CD14-positive monocyte (primary cell): ENCODE data around the gene CHST15. TPM values are rescaled to one million over a fixed set of nuclear protein-coding genes. Genes with fewer than 3 reads are reported as not detected.
A peak's percentile ranks its signal among the peaks of the same experiment; 100 is the strongest.

ENCODE experiments used
- DNase-seq, 3 donors: peaks; one replicate each; pipeline ENCODE4 v3.0.0-alpha.2; 2011 to 2022
- H2AFZ ChIP-seq: 2 replicates; pipeline ENCODE4 v1.6.0; 2012; ENCODE audit warnings: mild to moderate bottlenecking, low read depth, low read length, inconsistent platforms; ENCODE audit not compliant: insufficient read depth, poor library complexity, severe bottlenecking
- H3K27ac ChIP-seq, 2 donors: 1 replicate in 1 of 2; 2 replicates in 1 of 2; pipeline ENCODE4 v1.5.1; 2012 to 2013; ENCODE audit warnings: low read length in 2 of 2, control low read depth in 1 of 2, inconsistent platforms in 1 of 2, low read depth in 1 of 2, mild to moderate bottlenecking in 1 of 2
- H3K27me3 ChIP-seq, 2 donors: one replicate each; pipeline versions ENCODE4 v1.6.0 to v1.6.1; 2011 to 2013; ENCODE audit warnings: low read length in 2 of 2; ENCODE audit not compliant: control insufficient read depth in 2 of 2, insufficient read depth in 2 of 2
- H3K36me3 ChIP-seq, 2 donors: replicated peaks in 1 of 2; 1 replicate in 1 of 2; 2 replicates in 1 of 2; pipeline versions ENCODE4 v1.5.1 to v1.6.1; 2012 to 2013; ENCODE audit warnings: low read length in 2 of 2, control low read depth in 1 of 2, inconsistent platforms in 1 of 2, mild to moderate bottlenecking in 1 of 2; ENCODE audit not compliant: insufficient read depth in 2 of 2, control insufficient read depth in 1 of 2
- H3K4me1 ChIP-seq, 2 donors: 1 replicate in 1 of 2; 2 replicates in 1 of 2; pipeline versions ENCODE4 v1.5.1 to v1.6.1; 2012 to 2013; ENCODE audit warnings: low read length in 2 of 2, control low read depth in 1 of 2, inconsistent platforms in 1 of 2, mild to moderate bottlenecking in 1 of 2, moderate library complexity in 1 of 2; ENCODE audit not compliant: insufficient read depth in 2 of 2, control insufficient read depth in 1 of 2
- H3K4me2 ChIP-seq: replicated peaks from 2 replicates; pipeline ENCODE3; 2012; ENCODE audit warnings: low read length, moderate library complexity, mild to moderate bottlenecking; ENCODE audit not compliant: poor library complexity, severe bottlenecking; ENCODE audit errors: extremely low read depth
- H3K4me3 ChIP-seq, 3 experiments: fragments of 200-600 bp in 1 of 3; sonication (generic) in 1 of 3; replicated peaks in 1 of 3; 1 replicate in 2 of 3; 2 replicates in 1 of 3; pipeline ENCODE4 v1.5.1; 2011 to 2013; ENCODE audit warnings: low read length in 3 of 3, mild to moderate bottlenecking in 3 of 3, control low read depth in 2 of 3, low read depth in 2 of 3, inconsistent platforms in 1 of 3, moderate library complexity in 1 of 3
- H3K79me2 ChIP-seq: 2 replicates; pipeline ENCODE4 v1.6.0; 2012; ENCODE audit warnings: mild to moderate bottlenecking, control low read depth, inconsistent platforms, low read length, moderate library complexity; ENCODE audit not compliant: insufficient read depth
- H3K9ac ChIP-seq: 2 replicates; pipeline ENCODE4 v1.6.0; 2017; ENCODE audit warnings: low read length, mild to moderate bottlenecking; ENCODE audit not compliant: insufficient read depth, poor library complexity, severe bottlenecking
- H3K9me3 ChIP-seq, 2 donors: replicated peaks in 1 of 2; 1 replicate in 1 of 2; 2 replicates in 1 of 2; pipeline versions ENCODE4 v1.5.1 to v1.6.1; 2012 to 2013; ENCODE audit warnings: low read length in 2 of 2, control low read depth in 1 of 2; ENCODE audit not compliant: control insufficient read depth in 1 of 2, insufficient read depth in 1 of 2
- H4K20me1 ChIP-seq: 2 replicates; pipeline ENCODE4 v1.6.0; 2012; ENCODE audit warnings: mild to moderate bottlenecking, low read length, control low read depth, moderate library complexity; ENCODE audit not compliant: insufficient read depth
- H3K27ac Mint-ChIP-seq, 7 donors: one replicate each; pipeline ENCODE4 v1.8.0; 2020; ENCODE audit warnings: mild to moderate bottlenecking in 7 of 7, mixed read lengths in 7 of 7, moderate library complexity in 6 of 7, inconsistent platforms in 2 of 7
- H3K27me3 Mint-ChIP-seq, 3 donors: one replicate each; pipeline ENCODE4 v1.8.0; 2021 to 2022; ENCODE audit warnings: low read depth in 3 of 3, mild to moderate bottlenecking in 3 of 3, mixed read lengths in 3 of 3, moderate library complexity in 3 of 3, inconsistent platforms in 1 of 3
- H3K36me3 Mint-ChIP-seq, 2 donors: one replicate each; pipeline ENCODE4 v1.8.0; 2020; ENCODE audit warnings: mixed read lengths in 2 of 2, inconsistent platforms in 1 of 2, mild to moderate bottlenecking in 1 of 2
- H3K4me1 Mint-ChIP-seq: one replicate; pipeline ENCODE4 v1.8.0; 2020; ENCODE audit warnings: mild to moderate bottlenecking, mixed read lengths
- H3K4me3 Mint-ChIP-seq, 2 donors: one replicate each; pipeline ENCODE4 v1.8.0; 2020; ENCODE audit warnings: mild to moderate bottlenecking in 2 of 2, mixed read lengths in 2 of 2, moderate library complexity in 1 of 2
- H3K9me3 Mint-ChIP-seq, 7 donors: one replicate each; pipeline ENCODE4 v1.8.0; 2020 to 2022; ENCODE audit warnings: mixed read lengths in 7 of 7, mild to moderate bottlenecking in 6 of 7, moderate library complexity in 6 of 7, inconsistent platforms in 2 of 7
- CTCF ChIP-seq: fragments of 200-600 bp; IDR thresholded peaks from one replicate; pipeline ENCODE4 v1.8.0; 2022; ENCODE audit warnings: antibody characterized with exemption, mild to moderate bottlenecking
- WGBS: methylation state at CpG from one replicate; pipeline ENCODE4 v1.1.5; 2013; ENCODE audit warnings: missing lambda C conversion rate; ENCODE audit not compliant: insufficient coverage; 5-methylcytosine and 5-hydroxymethylcytosine counted together
- intact Hi-C, 2 donors: fragments of 100-400 bp; cut with micrococcal nuclease; formaldehyde crosslinking; loops; one replicate each; pipeline versions ENCODE4 v1.15.0 to v1.15.1; 2023
- polyA plus RNA-seq, 3 donors: library from polyadenylated mRNA; depleted of rRNA in 1 of 3; unstranded in 2 of 3; stranded (reverse) in 1 of 3; fragments of 300-500 nt in 2 of 3; fragments of >200 nt in 1 of 3; fragmentation: Illumina TruSeq in 2 of 3; gene quantifications; 1 replicate in 2 of 3; 2 replicates in 1 of 3; pipeline ENCODE4 v1.2.3, GENCODE V29; 2012 to 2021

Gene CHST15
- polyA plus RNA-seq, 3 donors, result 54.4 to 106 (median 87.5) TPM

GRCh38 chr10:123997013-123997412, 96.4 kb downstream of the CHST15 start:
- Histone ChIP-seq H3K9me3 (peaks cover 0 to 9% of the 10 kb centered on the region in 2 donors), H3K4me2 (peak overlapping the region; percentile 48), H3K27me3 (peaks cover 12 to 24% of the 10 kb centered on the region in 2 donors), H3K79me2 (no peaks in the 10 kb centered on the region), H2AFZ (no peak overlapping the region), H3K36me3 (no peaks in the 10 kb centered on the region), H3K4me3 (peak overlapping the region in 1 of 3 experiments; percentile 75), H3K4me1 (peaks cover 75 to 83% of the 10 kb centered on the region in 2 donors), H3K9ac (peak overlapping the region; percentile 65), H3K27ac (peak overlapping the region; percentile 87 to 98), H4K20me1 (no peaks in the 10 kb centered on the region)
- Mint-ChIP-seq H3K9me3 (peaks cover 0 to 6% (median 2%) of the 10 kb centered on the region in 7 donors), H3K4me1 (peaks cover 82% of the 10 kb centered on the region), H3K27ac (peak overlapping the region; percentile 98 to 100 (median 100)), H3K36me3 (peaks cover 32 to 38% of the 10 kb centered on the region in 2 donors), H3K27me3 (peaks cover 24 to 42% (median 33%) of the 10 kb centered on the region in 3 donors), H3K4me3 (peak overlapping the region; percentile 56 to 60)
- 94% methylated on average over 6 of the region's 6 CpGs for WGBS
- intact Hi-C loops, result loop anchor here (1.0 to 5.0 kb wide), 6 partner anchors 35 to 294 kb away; partner anchors contain the start of gene CHST15 (in 1 of the 2)
- TF ChIP-seq CTCF, result no peak
- no peak for DNase-seq

DNA sequence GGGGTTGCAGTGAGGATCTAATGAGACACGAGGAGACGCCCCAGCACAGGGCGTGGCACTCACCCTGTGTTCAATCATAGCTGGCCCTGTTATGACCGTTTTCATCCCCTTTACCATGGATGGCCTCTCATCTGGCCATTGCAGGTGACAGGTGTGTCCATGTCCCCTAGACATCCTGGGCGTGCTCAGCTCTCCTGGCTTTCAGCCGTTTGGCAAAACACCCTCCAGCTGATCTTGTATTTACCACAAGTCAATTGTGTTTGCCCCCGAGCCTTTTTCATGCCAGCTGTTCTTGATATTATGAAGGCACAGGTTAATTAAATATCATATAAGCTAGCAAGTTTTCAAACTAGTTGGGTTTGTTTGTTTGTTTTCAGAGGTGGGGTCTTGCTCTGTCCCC, 97.1 kb downstream of the CHST15 start:
- Histone ChIP-seq H4K20me1 (no peaks in the 10 kb centered on the region), H3K9me3 (peaks cover 0 to 11% of the 10 kb centered on the region in 2 donors), H3K27ac (peak overlapping the region; percentile 87 to 98), H2AFZ (no peak overlapping the region), H3K27me3 (peaks cover 14 to 28% of the 10 kb centered on the region in 2 donors), H3K36me3 (no peaks in the 10 kb centered on the region), H3K4me1 (peaks cover 71 to 82% of the 10 kb centered on the region in 2 donors), H3K4me2 (peak overlapping the region; percentile 72), H3K79me2 (no peaks in the 10 kb centered on the region), H3K9ac (peak overlapping the region; percentile 55), H3K4me3 (peak overlapping the region in 1 of 3 experiments; percentile 75)
- peak overlapping the region; percentile 91 to 100 (median 100) for H3K27ac Mint-ChIP-seq
- 82% methylated on average over 5 of the region's 7 CpGs for WGBS
- no peak for DNase-seq
- H3K36me3 Mint-ChIP-seq, result peaks cover 25 to 32% of the 10 kb centered on the region in 2 donors
- H3K4me1 Mint-ChIP-seq, result peaks cover 76% of the 10 kb centered on the region
- TF ChIP-seq CTCF, result no peak
- peaks cover 29 to 45% (median 37%) of the 10 kb centered on the region in 3 donors for H3K27me3 Mint-ChIP-seq
- intact Hi-C loops, result loop anchor here (2.0 to 5.0 kb wide), 4 partner anchors 36 to 294 kb away; partner anchors contain the start of gene CHST15 (in 1 of the 2)
- H3K9me3 Mint-ChIP-seq, result peaks cover 0 to 10% (median 3%) of the 10 kb centered on the region in 7 donors
- H3K4me3 Mint-ChIP-seq, result peak overlapping the region; percentile 21 to 74
